ENCODE results near the gene NOL12.
A peak's percentile ranks its signal among the peaks of the same experiment; 100 is the strongest.

NOL12 gene

GRCh38 chr22:37675930-37676735 lies 10.0 kb upstream of the NOL12 start:
- peak overlapping the region; percentile 52 for H3K4me3 ChIP-seq (ENCODE audit: low read length)
- no peak for TF ChIP-seq CTCF (conservative IDR thresholded peaks at IDR 0.05; ENCODE audit: low read depth, low read length)
- no peak for DNase-seq (ENCODE audit: low read depth)

- H3K4me3 ChIP-seq (ENCODE audit: low read length) = peak overlapping the region; percentile 52
- no peak for TF ChIP-seq CTCF (conservative IDR thresholded peaks at IDR 0.05; ENCODE audit: low read depth, low read length)
- DNase-seq (ENCODE audit: low read depth) = peak; percentile 81
Measured at GRCh38 chr22:37676736-37677492, 9.2 kb upstream of the NOL12 start.

GRCh38 chr22:37677493-37677974 lies 8.6 kb upstream of the NOL12 start:
- no peak for DNase-seq (ENCODE audit: low read depth)
- peak overlapping the region; percentile 52 for H3K4me3 ChIP-seq (ENCODE audit: low read length)
- TF ChIP-seq CTCF (conservative IDR thresholded peaks at IDR 0.05; ENCODE audit: low read depth, low read length) = no peak

- no peak overlapping the region for H3K4me3 ChIP-seq (ENCODE audit: low read length)
- no peak for TF ChIP-seq CTCF (conservative IDR thresholded peaks at IDR 0.05; ENCODE audit: low read depth, low read length)
- no peak for DNase-seq (ENCODE audit: low read depth)
Measured at GRCh38 chr22:37678372-37678771, 7.8 kb upstream of the NOL12 start.

GRCh38 chr22:37679670-37680069 lies 6.5 kb upstream of the NOL12 start:
- DNase-seq (ENCODE audit: low read depth) = no peak
- H3K4me3 ChIP-seq (ENCODE audit: low read length) = no peak overlapping the region
- no peak for TF ChIP-seq CTCF (conservative IDR thresholded peaks at IDR 0.05; ENCODE audit: low read depth, low read length)

- DNase-seq (ENCODE audit: low read depth) = no peak
- H3K4me3 ChIP-seq (ENCODE audit: low read length) = no peak overlapping the region
- TF ChIP-seq CTCF (conservative IDR thresholded peaks at IDR 0.05; ENCODE audit: low read depth, low read length) = no peak
Measured at GRCh38 chr22:37680191-37680851, 5.8 kb upstream of the NOL12 start.

Measured in retinal pigment epithelial cell (primary cell).